GM18861 (cell line): ENCODE results near the gene CLN6.
"Not testable (repeated sequence)": the region's sequence is repeated elsewhere in the genome, so short reads cannot be mapped to it uniquely, and the experiment has no call there.

Experiments
- ATAC-seq: cut with Tn5 transposase; IDR thresholded peaks from one replicate; pipeline ENCODE4 v1.9.1; 2021; ENCODE audit not compliant: unreplicated experiment

The CLN6 gene

DNA sequence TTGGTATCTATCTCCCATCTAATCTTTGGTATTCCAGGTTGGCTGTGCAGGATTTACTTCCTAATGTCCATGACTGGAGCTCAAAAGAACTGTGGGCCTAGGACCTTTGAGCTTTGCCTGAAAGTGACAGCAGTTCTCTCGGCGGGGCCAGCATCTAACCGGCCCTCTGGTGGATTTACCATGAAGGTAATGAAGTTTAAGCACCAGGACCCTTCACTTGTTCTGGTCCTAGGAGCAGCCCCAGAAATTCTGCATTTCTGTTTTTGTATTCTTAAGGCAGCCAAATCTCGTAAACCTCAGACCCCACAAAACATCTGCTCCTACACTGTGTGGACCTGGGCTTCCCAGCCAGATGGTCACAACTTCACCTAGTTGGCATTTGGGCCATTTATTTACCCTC is 37.4 kb downstream of the CLN6 start:
- no peak for ATAC-seq

DNA sequence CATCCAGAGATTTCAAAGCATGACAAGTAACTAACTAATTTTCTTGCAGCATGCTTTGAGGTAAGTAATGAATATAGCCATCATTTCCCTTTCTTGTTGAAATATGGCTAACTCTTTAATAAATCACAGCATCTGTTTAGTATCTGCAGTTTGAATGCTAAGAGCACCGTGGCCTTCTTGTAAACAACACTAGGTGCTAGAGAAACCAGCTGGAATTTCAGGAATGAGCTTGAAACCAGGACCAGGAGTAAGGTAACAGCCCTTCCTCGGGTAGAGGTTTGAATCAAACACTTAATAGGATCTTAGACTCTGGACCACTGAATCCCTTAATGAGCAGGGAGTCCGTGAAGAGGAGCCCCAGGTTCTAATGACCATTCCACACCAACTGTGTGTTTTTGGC is 38.0 kb downstream of the CLN6 start:
- ATAC-seq: no peak

DNA sequence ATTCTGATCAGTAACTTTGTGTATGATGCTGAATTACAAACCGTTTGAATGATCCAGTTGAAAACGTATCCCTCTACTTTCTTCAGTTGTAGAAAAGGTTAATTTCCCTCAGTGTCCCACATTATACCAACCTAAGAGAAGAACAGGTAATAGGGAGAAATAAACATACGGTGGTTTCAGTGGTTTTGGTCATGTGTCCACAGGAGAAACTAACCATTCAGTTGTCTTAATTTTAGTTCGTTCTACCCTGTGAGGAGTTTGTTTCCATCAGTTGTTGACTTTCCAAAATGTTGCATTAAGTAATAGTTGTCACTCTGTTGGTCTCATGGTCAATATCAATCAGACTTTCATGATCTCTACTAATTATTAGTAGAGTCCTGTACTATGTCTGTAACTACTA is 39.5 kb downstream of the CLN6 start:
- no peak for ATAC-seq

DNA sequence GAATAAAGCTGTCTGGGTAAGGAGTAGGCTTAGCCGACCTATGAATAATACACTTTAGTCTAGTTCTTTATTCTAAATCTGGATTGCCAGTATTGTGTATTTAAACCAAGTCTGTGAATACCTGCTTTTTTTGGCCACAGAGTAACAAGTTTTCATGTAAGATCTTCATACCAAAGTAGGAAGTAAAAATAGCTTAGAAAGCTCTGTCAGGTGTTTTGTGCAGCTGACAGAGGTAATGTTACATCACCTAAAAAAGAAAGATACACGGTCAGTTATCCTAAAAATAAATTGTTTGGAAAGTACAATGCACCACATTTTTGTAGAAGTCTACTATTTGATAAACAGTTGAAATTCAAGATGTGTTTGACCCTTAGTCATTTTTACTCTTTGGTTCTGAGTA is 40.9 kb downstream of the CLN6 start:
- no peak for ATAC-seq

DNA sequence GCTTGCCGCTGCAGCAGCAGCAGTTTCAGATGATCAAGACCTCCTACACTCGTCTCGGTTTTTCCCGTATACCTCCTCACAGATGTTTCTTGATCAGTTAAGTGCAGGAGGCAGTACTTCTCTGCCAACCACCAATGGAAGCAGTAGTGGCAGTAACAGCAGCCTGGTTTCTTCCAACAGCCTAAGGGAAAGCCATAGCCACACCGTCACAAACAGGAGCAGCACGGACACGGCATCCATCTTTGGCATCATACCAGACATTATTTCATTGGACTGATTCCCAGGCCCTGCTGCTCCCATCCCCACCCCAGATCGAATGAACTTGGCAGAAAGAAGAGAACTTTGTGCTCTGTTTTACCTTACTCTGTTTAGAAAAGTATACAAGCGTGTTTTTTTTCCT is 42.0 kb downstream of the CLN6 start:
- ATAC-seq: no peak

DNA sequence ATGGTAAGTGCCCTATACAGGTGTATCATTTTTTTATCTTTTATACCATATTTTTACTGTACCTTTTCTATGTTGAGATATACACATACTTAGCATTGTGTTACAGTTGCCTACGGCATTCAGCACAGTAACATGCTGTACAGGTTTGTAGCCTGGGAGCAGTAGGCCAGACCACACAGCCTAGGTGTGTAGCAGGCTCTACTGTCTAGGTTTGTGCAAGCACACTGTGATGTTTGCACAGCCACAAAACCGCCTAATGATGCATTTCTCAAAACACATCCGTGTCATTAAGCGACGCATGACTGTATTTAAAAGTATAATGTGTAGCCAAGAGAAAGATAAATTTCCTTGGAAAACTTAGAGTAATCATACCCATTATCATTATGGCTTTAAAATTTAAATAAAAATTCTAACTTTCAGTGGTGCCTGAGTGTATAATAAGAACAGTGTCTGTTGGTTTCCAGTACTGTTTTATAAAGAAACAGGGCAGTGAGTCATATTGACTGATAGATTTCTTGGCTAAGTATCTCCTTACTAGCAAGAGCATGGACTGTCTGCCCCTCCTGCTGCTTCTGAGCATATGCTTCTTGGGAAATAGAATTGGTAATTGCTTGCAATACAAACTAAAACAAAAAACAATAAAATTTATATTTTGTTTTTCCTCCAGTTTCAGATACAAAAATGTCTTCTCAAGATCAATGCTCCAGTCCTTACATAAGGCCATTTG is 42.7 kb downstream of the CLN6 start:
- ATAC-seq: no peak

DNA sequence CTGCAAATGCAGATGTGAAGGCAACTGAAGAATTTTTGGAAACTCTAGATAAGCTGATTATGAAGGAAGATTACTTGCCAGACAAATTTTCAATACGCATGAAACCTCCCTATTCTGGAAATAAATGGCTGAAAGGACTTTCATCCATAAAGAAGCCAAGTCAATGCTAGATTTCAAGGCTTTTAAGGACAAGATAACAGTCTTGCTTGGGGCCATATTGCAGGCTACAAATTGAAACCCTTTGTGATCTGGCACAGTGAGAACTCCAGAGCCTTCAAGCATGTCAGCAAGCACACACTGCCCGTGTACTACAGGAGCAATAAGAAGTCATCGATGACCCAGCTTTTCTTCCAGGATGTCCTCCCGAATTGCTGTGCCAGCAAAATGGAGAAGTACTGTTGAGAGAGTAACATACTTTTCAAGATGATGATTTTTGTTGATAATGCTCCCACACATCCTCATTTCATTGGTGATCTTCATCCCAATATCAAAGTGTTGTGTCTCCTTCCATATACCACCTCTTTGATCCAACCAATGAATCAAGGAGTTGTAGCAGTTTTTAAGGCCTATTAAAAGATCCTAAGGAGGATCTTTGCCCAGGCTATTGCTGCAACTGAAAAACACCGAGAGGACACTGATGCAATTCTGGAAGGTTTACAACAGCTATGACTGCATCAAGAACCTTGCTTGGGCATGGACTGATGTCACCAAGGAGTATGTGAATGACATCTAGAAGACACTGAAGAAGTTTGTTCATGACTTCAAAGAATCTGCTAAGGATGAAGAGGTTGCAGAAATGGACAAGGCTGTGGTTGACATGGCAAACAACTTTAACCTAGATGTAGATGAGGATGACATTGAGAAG is 44.7 kb downstream of the CLN6 start:
- no peak for ATAC-seq

DNA sequence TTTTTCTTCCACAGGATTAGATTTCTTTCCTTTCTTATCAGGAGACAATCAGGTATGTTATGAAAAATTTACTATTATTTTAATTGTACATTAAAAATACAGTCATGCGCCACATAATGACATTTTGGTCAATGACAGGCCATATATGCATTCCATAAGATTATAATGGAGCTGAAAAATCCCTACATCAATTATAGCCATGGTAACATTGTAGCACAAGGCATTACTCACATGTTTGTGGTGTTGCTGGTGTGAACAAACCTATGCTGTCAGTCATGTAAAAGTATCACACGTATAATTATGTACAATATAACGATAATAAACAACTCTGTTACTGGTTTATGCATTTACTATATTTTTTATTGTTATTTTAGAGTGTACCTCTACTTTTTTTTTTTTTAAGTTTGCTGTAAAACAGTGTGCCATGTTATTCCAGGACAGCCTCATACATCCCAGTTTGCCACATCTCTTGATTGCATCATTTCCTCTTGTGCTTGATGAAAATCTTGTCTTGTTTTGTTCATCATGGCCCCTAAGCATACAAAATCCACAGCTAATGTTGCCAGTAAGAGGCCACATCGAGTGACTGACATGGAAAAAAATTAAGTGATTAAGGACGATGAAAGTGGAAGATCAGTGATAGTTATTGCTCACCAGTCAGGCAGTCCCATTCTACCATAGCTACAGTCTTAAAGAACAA is 45.8 kb downstream of the CLN6 start:
- ATAC-seq: no peak

DNA sequence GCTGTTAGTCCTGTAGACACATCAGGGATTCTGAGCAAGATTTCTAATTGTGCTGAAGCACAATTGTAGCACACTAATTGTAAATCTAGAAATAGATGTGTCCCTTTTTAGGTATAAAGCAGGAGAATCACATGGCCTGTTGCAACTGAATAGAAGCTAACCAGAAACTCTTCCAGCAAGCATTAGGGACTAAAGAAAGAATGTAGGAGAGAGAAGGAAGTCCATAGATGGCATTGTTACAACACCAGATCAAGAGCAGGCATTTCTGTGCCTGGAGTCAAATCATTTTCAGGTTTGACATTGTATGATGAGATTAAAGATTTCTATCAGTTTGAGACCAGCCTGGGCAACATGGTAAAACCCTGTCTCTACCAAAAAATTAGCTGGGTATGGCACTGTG is 51.8 kb downstream of the CLN6 start:
- no peak for ATAC-seq

DNA sequence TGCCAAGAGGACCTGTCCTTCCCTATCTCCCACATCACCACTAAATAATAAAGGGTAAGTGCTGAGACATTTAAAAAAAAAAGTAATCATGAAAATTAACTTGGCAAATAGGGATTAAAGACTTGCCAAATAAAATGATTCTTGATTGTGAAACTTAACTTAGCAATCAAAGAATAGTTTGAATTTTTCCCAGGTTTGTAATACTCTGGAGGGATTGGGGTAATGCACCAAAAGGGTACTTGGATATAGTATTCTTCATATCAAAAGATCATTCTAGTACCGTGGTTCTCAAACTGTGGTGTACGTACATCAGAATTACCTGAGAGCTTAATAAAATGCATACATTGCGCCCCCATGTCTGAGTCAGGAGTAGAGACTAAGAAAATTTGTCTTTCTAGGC is 52.9 kb downstream of the CLN6 start:
- no peak for ATAC-seq

DNA sequence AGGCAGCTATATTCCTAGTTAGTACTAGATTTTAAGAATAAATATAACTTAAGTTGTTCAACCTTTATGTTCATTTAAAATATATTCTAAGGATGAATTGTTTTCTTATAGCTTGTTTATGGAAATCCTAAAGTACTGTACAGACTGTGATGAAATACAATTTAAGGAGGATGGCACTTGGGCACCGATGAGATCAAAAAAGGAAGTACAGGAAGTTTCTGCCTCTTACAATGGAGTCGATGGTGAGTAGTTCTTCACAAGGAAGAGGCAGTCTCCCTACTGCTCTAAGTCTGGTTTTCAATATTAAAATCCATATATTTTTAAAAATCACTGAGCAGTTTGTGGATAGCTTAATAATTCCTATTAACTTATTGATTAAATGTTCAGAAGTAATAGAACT is 54.0 kb downstream of the CLN6 start:
- ATAC-seq: no peak

DNA sequence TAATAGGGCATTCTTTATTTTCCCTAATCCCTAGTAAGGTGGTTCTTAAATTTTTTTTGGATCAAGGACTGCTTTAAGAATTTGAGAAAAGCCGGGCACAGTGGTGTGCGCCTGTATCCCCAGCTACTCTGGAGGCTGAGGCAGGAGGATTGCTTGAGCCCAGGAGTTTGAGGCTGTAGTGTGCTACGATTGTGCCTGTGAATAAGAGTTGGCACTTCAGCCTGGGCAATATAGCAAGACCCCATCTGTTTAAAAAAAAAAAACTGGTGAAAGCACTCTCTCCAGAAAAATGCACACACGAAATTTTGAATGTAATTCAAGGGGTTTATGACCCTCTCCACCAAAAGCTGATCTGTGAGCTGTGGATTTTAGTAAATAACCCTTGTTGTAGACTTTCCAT is 56.4 kb downstream of the CLN6 start:
- ATAC-seq: no peak

DNA sequence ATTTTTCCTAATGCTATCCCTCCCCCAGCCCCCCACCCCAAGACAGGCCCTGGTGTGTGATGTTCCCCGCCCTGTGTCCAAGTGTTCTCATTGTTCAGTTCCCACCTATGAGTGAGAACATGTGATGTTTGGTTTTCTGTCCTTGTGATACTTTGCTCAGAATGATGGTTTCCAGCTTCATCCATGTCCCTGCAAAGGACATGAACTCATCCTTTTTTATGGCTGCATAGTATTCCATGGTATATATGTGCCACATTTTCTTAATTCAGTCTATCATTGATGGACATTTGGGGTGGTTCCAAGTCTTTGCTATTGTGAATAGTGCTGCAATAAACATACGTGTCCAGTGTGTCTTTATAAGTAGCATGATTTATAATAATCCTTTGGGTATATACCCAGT is 57.5 kb downstream of the CLN6 start:
- ATAC-seq: not testable (repeated sequence)

DNA sequence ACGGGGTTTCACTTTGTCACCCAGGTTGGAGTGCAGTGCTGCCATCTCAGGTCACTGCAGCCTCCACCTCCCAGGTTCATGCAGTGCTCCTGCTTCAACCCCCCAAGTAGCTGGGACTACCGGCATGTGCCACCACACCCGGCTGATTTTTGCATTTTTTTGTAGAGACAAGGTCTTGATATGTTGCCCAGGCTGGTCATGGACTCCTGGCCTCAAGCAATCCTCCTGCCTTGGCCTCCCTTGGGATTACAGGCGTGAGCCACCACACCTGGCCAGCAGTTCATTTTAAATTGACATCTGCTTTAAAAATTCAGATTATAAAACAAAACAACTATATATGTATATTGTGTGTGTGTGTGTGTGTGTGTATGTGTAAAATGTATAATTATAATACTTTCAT is 62.7 kb downstream of the CLN6 start:
- no peak for ATAC-seq

DNA sequence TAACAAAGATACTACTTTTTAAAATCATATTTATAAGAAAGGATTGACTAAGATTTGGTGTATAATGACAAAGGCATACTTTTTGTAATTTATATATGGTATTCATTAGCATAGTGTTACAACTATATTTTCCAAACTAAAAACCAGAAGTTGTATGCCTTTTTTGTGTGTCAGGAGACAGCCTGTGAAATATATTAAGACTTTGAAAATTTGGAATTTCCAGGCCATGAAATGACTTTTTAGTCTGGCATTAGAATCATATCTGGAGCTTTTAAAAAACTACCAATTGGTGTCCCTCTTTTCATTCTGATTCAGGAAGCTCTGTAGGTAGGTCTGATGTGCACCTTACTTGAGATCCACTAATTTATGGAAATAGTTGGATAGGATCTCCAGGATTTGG is 66.3 kb downstream of the CLN6 start:
- no peak for ATAC-seq

DNA sequence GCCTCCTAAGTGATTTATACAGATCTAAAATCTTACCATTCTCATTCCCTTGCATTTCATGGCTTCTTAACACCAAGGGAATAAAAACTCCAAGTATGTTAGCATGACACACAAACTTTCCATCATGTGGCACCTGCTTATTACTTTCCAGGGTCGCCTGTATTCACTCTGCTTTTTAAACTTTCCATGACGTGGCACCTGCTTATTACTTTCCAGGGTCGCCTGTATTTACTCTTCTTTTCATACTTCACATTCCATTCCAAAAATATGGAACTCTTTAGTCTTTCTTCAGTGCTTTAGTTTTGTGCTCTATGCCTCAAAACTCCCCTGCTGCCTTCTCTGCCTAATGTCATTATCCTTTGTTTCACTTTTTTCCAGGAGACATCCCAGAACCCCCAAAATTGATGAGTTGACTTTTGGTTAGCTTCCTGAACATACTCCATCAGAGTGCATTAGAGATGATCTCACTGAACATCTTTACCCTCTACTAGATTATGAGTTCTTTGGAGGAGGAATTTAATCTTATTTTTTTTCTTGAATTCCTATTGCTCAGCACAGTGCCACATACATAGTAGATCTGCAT is 71.4 kb downstream of the CLN6 start:
- ATAC-seq: no peak

DNA sequence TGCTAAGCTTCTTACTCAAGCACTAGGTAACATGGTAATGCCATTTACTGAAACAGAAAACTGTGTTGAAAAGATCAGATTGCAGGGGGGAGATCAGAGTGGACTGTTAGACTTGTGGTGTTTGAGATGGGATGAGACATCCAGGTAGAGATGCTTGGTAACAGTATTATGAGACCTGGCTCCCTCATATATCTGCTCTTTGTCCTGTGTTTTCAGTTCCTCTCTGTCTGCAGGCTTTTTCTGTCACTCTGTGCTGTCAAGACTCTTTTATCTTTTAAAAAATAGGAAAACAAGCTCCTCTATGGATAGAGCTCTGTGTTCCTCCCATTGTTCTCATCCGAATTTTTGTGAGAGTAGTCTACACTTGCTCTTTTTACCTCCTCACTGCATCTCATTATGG is 72.5 kb downstream of the CLN6 start:
- no peak for ATAC-seq
